ENCODE measurements around the gene CLCC1.

- no peak for TF ChIP-seq CTCF (conservative IDR thresholded peaks at IDR 0.05; ENCODE audit: low read length)
- TF ChIP-seq EZH2phosphoT487 (IDR thresholded peaks at IDR 0.05; ENCODE audit: borderline replicate concordance, low read depth, low read length), result no peak
Measured at GRCh38 chr1:108963052-108963686, at the start of gene CLCC1.
